K562 treated with DMSO at 1 percent for 12 hours (cell line): ENCODE results near the gene PSTPIP1. TPM values are rescaled to one million over a fixed set of nuclear protein-coding genes. Genes with fewer than 3 reads are reported as not detected.

Experiments used
- total RNA-seq: library from RNA; unstranded; fragments of 300-600 nt; gene quantifications from 2 replicates; pipeline ENCODE4 v1.2.3, GENCODE V29; 2022; ENCODE audit not compliant: insufficient read depth

Gene PSTPIP1
- not detected in 2 replicates for total RNA-seq

GRCh38 chr15:76994971-76995945 is at the start of gene PSTPIP1:
PSTPIP1 (plus strand) TSS chr15:76995126; CDS start chr15:76995574, 448 bp downstream.

GRCh38 chr15:77070495-77071304 is 75.8 kb downstream of the PSTPIP1 start, which contains the start of gene TSPAN3:
TSPAN3 (minus strand) TSS chr15:77071109; CDS start chr15:77070954, 155 bp downstream.

Other genes with a start within 250 kb of the PSTPIP1 start
- gene SCAPER, start 89.8 kb upstream of the PSTPIP1 start, total RNA-seq, result 2.0 and 4.7 TPM in 2 replicates
- 18.7 and 24.3 TPM in 2 replicates for gene RCN2, start 63.4 kb upstream of the PSTPIP1 start, total RNA-seq
- gene TSPAN3, start 76.0 kb downstream of the PSTPIP1 start, total RNA-seq, result 80.5 and 109 TPM in 2 replicates